GM23338 (cell line): ENCODE results near the gene CENPS. TPM values are rescaled to one million over a fixed set of nuclear protein-coding genes. Genes with fewer than 3 reads are reported as not detected.

Source experiments
- ATAC-seq: fragments of 200-7000 bp; cut with Tn5 transposase; 3 replicates; pipeline ENCODE4 v1.9.1; 2020
- DNase-seq: peaks from one replicate; pipeline ENCODE4 v3.0.0-alpha.2; 2015; ENCODE audit warnings: low spot score
- H2AFZ ChIP-seq: fragments of 200-600 bp; sonication (generic); 2 replicates; pipeline ENCODE4 v1.8.0; 2016; ENCODE audit warnings: antibody characterized with exemption, mild to moderate bottlenecking, moderate library complexity
- H3F3A ChIP-seq: fragments of 200-600 bp; sonication (generic); replicated peaks from 2 replicates; pipeline ENCODE4 v1.8.0; 2017; ENCODE audit warnings: antibody characterized with exemption, mixed run types, low read depth
- H3K27ac ChIP-seq: fragments of 200-600 bp; sonication (generic); 2 replicates; pipeline ENCODE4 v1.6.1; 2016; ENCODE audit warnings: low read depth
- H3K27me3 ChIP-seq: fragments of 200-600 bp; sonication (generic); 2 replicates; pipeline ENCODE4 v1.8.0; 2016; ENCODE audit warnings: mild to moderate bottlenecking, mixed run types, moderate library complexity; ENCODE audit not compliant: insufficient read depth
- H3K36me3 ChIP-seq: fragments of 200-600 bp; sonication (generic); 2 replicates; pipeline ENCODE4 v1.8.0; 2016; ENCODE audit warnings: mild to moderate bottlenecking; ENCODE audit not compliant: insufficient read depth
- H3K4me1 ChIP-seq: fragments of 200-600 bp; sonication (generic); 2 replicates; pipeline ENCODE4 v1.8.0; 2016; ENCODE audit warnings: mild to moderate bottlenecking, moderate library complexity; ENCODE audit not compliant: insufficient read depth
- H3K4me2 ChIP-seq: fragments of 200-600 bp; sonication (generic); 2 replicates; pipeline ENCODE4 v1.7.1; 2017; ENCODE audit warnings: mixed run types
- H3K4me3 ChIP-seq: fragments of 200-600 bp; sonication (generic); 2 replicates; pipeline ENCODE4 v1.6.1; 2016; ENCODE audit warnings: mixed run types
- H3K79me2 ChIP-seq: fragments of 200-600 bp; sonication (generic); replicated peaks from 2 replicates; pipeline ENCODE4 v1.8.0; 2017; ENCODE audit warnings: mild to moderate bottlenecking; ENCODE audit not compliant: insufficient read depth
- H3K9me2 ChIP-seq: fragments of 200-600 bp; sonication (generic); 2 replicates; pipeline ENCODE4 v1.8.0; 2017; ENCODE audit not compliant: insufficient read depth
- H4K20me1 ChIP-seq: fragments of 200-600 bp; sonication (generic); replicated peaks from 2 replicates; pipeline ENCODE4 v1.8.0; 2017; ENCODE audit warnings: mild to moderate bottlenecking; ENCODE audit not compliant: insufficient read depth
- H3K27ac Mint-ChIP-seq: 2 replicates; pipeline ENCODE4 v1.8.0; 2020; ENCODE audit warnings: inconsistent platforms, mild to moderate bottlenecking, moderate library complexity, mixed read lengths
- H3K27me3 Mint-ChIP-seq: 3 replicates; pipeline ENCODE4 v1.8.0; 2022; ENCODE audit warnings: low read depth, mild to moderate bottlenecking, moderate library complexity, mixed read lengths, inconsistent platforms; ENCODE audit not compliant: insufficient read depth, poor library complexity
- H3K36me3 Mint-ChIP-seq: 3 replicates; pipeline ENCODE4 v1.8.0; 2021; ENCODE audit warnings: low read depth, mild to moderate bottlenecking, inconsistent platforms, moderate library complexity, mixed read lengths
- H3K4me1 Mint-ChIP-seq: 3 replicates; pipeline ENCODE4 v1.8.0; 2020; ENCODE audit warnings: mild to moderate bottlenecking, inconsistent platforms, mixed read lengths
- H3K4me3 Mint-ChIP-seq: 3 replicates; pipeline ENCODE4 v1.8.0; 2021; ENCODE audit warnings: moderate library complexity, mild to moderate bottlenecking, inconsistent platforms, mixed read lengths
- H3K9me3 Mint-ChIP-seq: 3 replicates; pipeline ENCODE4 v1.8.0; 2020; ENCODE audit warnings: moderate library complexity, mild to moderate bottlenecking, inconsistent platforms, mixed read lengths
- EZH2 ChIP-seq: fragments of 200-600 bp; sonication (generic); IDR thresholded peaks from one replicate; pipeline ENCODE4 v1.8.0; 2017; ENCODE audit warnings: antibody characterized with exemption, mild to moderate bottlenecking, low read depth; ENCODE audit not compliant: unreplicated experiment
- EZH2phosphoT487 ChIP-seq: fragments of 200-600 bp; sonication (generic); IDR thresholded peaks from one replicate; pipeline ENCODE4 v1.8.1; 2018; ENCODE audit warnings: antibody characterized with exemption; ENCODE audit not compliant: unreplicated experiment
- JUNB ChIP-seq: IDR thresholded peaks from one replicate; pipeline ENCODE4 v1.6.1; 2016; ENCODE audit warnings: antibody characterized with exemption; ENCODE audit not compliant: unreplicated experiment
- POLR2AphosphoS5 ChIP-seq: IDR thresholded peaks from 2 replicates; pipeline ENCODE4 v1.6.1; 2016; ENCODE audit warnings: antibody characterized with exemption, low read depth
- STAT1 ChIP-seq: IDR thresholded peaks from one replicate; pipeline ENCODE4 v1.6.1; 2016; ENCODE audit warnings: antibody characterized with exemption; ENCODE audit not compliant: unreplicated experiment
- ZNF114 ChIP-seq: fragments of 250-450 bp; sonication (Bioruptor Pico); IDR thresholded peaks from 2 replicates; pipeline ENCODE4 v1.5.0; 2020; ENCODE audit warnings: mild to moderate bottlenecking, moderate library complexity
- ZNF331 ChIP-seq: fragments of 250-450 bp; sonication (Bioruptor Pico); IDR thresholded peaks from 2 replicates; pipeline ENCODE4 v1.5.0; 2020; ENCODE audit warnings: low read depth, mild to moderate bottlenecking, moderate library complexity
- ZNF462 ChIP-seq: fragments of 250-450 bp; sonication (Bioruptor Pico); IDR thresholded peaks from 2 replicates; pipeline ENCODE4 v1.5.0; 2020; ENCODE audit warnings: mild to moderate bottlenecking, moderate library complexity
- polyA plus RNA-seq: library from polyadenylated mRNA; unstranded; fragments of >200 nt; fragmentation: Nextera tagmentation; extraction: Ambion mirVana; gene quantifications from 2 replicates; pipeline ENCODE4 v1.2.1, GENCODE V29; 2016
- total RNA-seq: library from RNA; depleted of rRNA; stranded (reverse); fragments of >200 nt; shearing (Covaris generic); gene quantifications from 2 replicates; pipeline ENCODE4 v1.2.3, GENCODE V29; 2014
- TF ChIP-seq, protein P1 (sequence below): IDR thresholded peaks from 2 replicates; pipeline ENCODE4 v1.6.1; 2016; ENCODE audit warnings: antibody characterized with exemption

CENPS gene
- total and polyA plus RNA-seq, 2 experiments from 2014 or later = 4.7 to 31.3 TPM

DNA sequence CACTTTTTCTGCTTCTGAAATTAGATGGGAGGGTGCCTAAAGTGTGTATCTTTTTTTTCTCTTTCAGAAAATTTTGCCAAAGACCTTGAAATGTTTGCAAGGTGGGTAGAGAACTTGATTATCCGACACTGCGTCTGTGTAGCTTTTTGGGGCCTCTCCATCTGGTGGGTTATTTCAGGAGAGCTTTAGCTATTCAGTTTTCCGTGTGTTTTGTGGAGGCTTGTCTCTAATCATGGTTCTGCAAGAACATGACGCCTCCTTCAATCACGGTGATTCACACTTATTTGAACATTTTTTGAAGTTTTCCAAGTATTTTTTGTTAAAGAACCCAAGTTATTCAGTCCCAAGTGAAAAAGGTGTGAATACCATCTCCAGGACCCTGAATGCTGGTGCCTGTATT lies 4.4 kb downstream of the CENPS start:
- H3K4me2 ChIP-seq = no peak overlapping the region
- H3K36me3 ChIP-seq = no peaks in the 10 kb centered on the region
- no peaks in the 10 kb centered on the region; the same call in 1 of the 2 replicates for H4K20me1 ChIP-seq
- no peak overlapping the region for H3K4me3 Mint-ChIP-seq
- H3K36me3 Mint-ChIP-seq = no peaks in the 10 kb centered on the region
- H3K27me3 ChIP-seq = no peaks in the 10 kb centered on the region
- H3K27me3 Mint-ChIP-seq = peaks cover 12% of the 10 kb centered on the region
- no peaks in the 10 kb centered on the region for H3K9me2 ChIP-seq
- H3F3A ChIP-seq = peaks cover 8% of the 10 kb centered on the region
- H3K79me2 ChIP-seq = no peaks in the 10 kb centered on the region; the same call in 1 of the 2 replicates
- H2AFZ ChIP-seq = no peak overlapping the region
- no peaks in the 10 kb centered on the region for H3K9me3 Mint-ChIP-seq
- H3K4me3 ChIP-seq = no peak overlapping the region
- ATAC-seq (no peak), DNase-seq (no peak)
- no peak for TF ChIP-seq JUNB
- no peak for TF ChIP-seq EZH2phosphoT487
- TF ChIP-seq, protein P1, sequence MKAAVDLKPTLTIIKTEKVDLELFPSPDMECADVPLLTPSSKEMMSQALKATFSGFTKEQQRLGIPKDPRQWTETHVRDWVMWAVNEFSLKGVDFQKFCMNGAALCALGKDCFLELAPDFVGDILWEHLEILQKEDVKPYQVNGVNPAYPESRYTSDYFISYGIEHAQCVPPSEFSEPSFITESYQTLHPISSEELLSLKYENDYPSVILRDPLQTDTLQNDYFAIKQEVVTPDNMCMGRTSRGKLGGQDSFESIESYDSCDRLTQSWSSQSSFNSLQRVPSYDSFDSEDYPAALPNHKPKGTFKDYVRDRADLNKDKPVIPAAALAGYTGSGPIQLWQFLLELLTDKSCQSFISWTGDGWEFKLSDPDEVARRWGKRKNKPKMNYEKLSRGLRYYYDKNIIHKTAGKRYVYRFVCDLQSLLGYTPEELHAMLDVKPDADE = no peak
- TF ChIP-seq ZNF331 (CRISPR knock-in tag) = no peak
- TF ChIP-seq ZNF114 (CRISPR knock-in tag) = no peak
- TF ChIP-seq POLR2AphosphoS5 = no peak
- no peak for TF ChIP-seq STAT1
- TF ChIP-seq EZH2 = no peak
- no peak for TF ChIP-seq ZNF462 (CRISPR knock-in tag)
- no peak overlapping the region for H3K27ac Mint-ChIP-seq
- no peaks in the 10 kb centered on the region for H3K4me1 ChIP-seq
- H3K27ac ChIP-seq = peak overlapping the region; percentile 32; the same call in 1 of the 2 replicates
- H3K4me1 Mint-ChIP-seq = peaks cover 11% of the 10 kb centered on the region; the same call in 2 of the 3 replicates
